Activated naive CD4-positive, alpha-beta T cell treated with anti-CD3 and anti-CD28 coated beads, Interleukin-2, amount 10 ng/mL, durations not matched to agents 5 hours and 36 hours (primary cell): Measurements from ENCODE around the gene IL20RB. TPM values are rescaled to one million over a fixed set of nuclear protein-coding genes. Genes with fewer than 3 reads are reported as not detected.

ENCODE experiments used
- total RNA-seq, 2 experiments: library from RNA; stranded (reverse); gene quantifications; one replicate each; pipeline ENCODE4 v1.2.3, GENCODE V29; 2021

Gene IL20RB
- total RNA-seq: 1 to 10 TPM in 1 of 2 experiments, under 1 TPM in 1; 0.67 to 1.5 TPM

GRCh38 chr3:136957751-136958288, at the start of gene IL20RB:
Gene IL20RB (plus strand): TSS chr3:136957983. CDS start chr3:136958114, 131 bp downstream.

Other genes with a start within 250 kb of the IL20RB start
- 10 to 100 TPM; 38.8 to 40.2 TPM for gene STAG1, start 205.6 kb upstream of the IL20RB start, total RNA-seq
- under 1 TPM in 1 of 2 experiments, not detected in 1; 0.15 TPM for gene SLC35G2, start 138.9 kb upstream of the IL20RB start, total RNA-seq
- 10 to 100 TPM; 38.3 to 43.3 TPM for gene NCK1, start 95.8 kb upstream of the IL20RB start, total RNA-seq